H1 (cell line): Measurements from ENCODE around the gene APOA4. TPM values are rescaled to one million over a fixed set of nuclear protein-coding genes. Genes with fewer than 3 reads are reported as not detected.
A peak's percentile ranks its signal among the peaks of the same experiment; 100 is the strongest.

ENCODE experiments used
- CTCF ChIA-PET: fragments of 300-600 bp; sonication (Branson Sonifier 250); formaldehyde crosslinking; loops from one replicate; lab custom pipeline; 2021; ENCODE audit not compliant: partially characterized antibody; lab: Charles Lee
- POLR2A ChIA-PET: fragments of 300-600 bp; sonication (Branson Sonifier 250); formaldehyde crosslinking; loops from one replicate; lab custom pipeline; 2021; ENCODE audit warnings: inconsistent platforms; ENCODE audit not compliant: partially characterized antibody; lab: Charles Lee
- DNase-seq, 2 experiments: peaks; one replicate each; pipeline versions ENCODE4 v3.0.0 to v3.0.0-alpha.2; 2010 to 2022; ENCODE audit warnings: low spot score in 2 of 2, low read depth in 1 of 2, mixed read lengths in 1 of 2
- FAIRE-seq: peaks from 2 replicates; lab custom pipeline; 2011; peaks lifted over from hg19 to GRCh38; lab: Jason Lieb, UNC
- H2AFZ ChIP-seq: 2 replicates; pipeline ENCODE4 v1.8.1; 2012; ENCODE audit warnings: low read length, inconsistent platforms
- H2AK5ac ChIP-seq: 2 replicates; pipeline ENCODE4 v1.6.1; 2013; ENCODE audit warnings: low read depth, low read length
- H2BK120ac ChIP-seq: replicated peaks from 2 replicates; pipeline ENCODE3; 2013; ENCODE audit warnings: low read depth, low read length, inconsistent platforms
- H2BK12ac ChIP-seq: 2 replicates; pipeline ENCODE4 v1.6.1; 2013; ENCODE audit warnings: low read depth, low read length
- H2BK15ac ChIP-seq: 2 replicates; pipeline ENCODE4 v1.6.1; 2013; ENCODE audit warnings: low read length
- H2BK20ac ChIP-seq: 2 replicates; pipeline ENCODE4 v1.6.1; 2013; ENCODE audit warnings: low read length
- H2BK5ac ChIP-seq: 2 replicates; pipeline ENCODE4 v1.6.1; 2013; ENCODE audit warnings: low read depth, low read length
- H3K14ac ChIP-seq: 2 replicates; pipeline ENCODE4 v1.6.1; 2013; ENCODE audit warnings: inconsistent platforms; ENCODE audit not compliant: insufficient read length
- H3K18ac ChIP-seq: 2 replicates; pipeline ENCODE4 v1.6.1; 2013; ENCODE audit warnings: low read length; ENCODE audit errors: extremely low read depth
- H3K23ac ChIP-seq: 2 replicates; pipeline ENCODE4 v1.6.1; 2013; ENCODE audit warnings: inconsistent platforms; ENCODE audit not compliant: insufficient read length
- H3K23me2 ChIP-seq: 2 replicates; pipeline ENCODE4 v1.6.1; 2013; ENCODE audit warnings: low read depth, low read length
- H3K27ac ChIP-seq: 2 replicates; pipeline ENCODE4 v1.6.1; 2011; ENCODE audit warnings: low read depth, low read length, inconsistent platforms
- H3K27me3 ChIP-seq, 4 experiments: replicated peaks in 1 of 4; 1 replicate in 1 of 4; 2 replicates in 3 of 4; pipeline versions ENCODE4 v1.6.1 to v1.8.1; 2011 to 2013; ENCODE audit warnings: low read length in 3 of 4, mild to moderate bottlenecking in 3 of 4, inconsistent platforms in 2 of 4, mixed read lengths in 2 of 4, moderate library complexity in 1 of 4; ENCODE audit not compliant: control insufficient read depth in 3 of 4, insufficient read depth in 3 of 4; ENCODE audit errors: extremely low read depth in 1 of 4
- H3K36me3 ChIP-seq, 4 experiments: 2 replicates each; pipeline versions ENCODE4 v1.6.1 to v1.8.1; 2011 to 2013; ENCODE audit warnings: mild to moderate bottlenecking in 4 of 4, low read length in 3 of 4, moderate library complexity in 2 of 4, control low read depth in 1 of 4, inconsistent platforms in 1 of 4; ENCODE audit not compliant: insufficient read depth in 4 of 4, control insufficient read depth in 2 of 4
- H3K4ac ChIP-seq: replicated peaks from 2 replicates; pipeline ENCODE3; 2013; ENCODE audit warnings: low read length, low read depth, mixed read lengths, inconsistent platforms; ENCODE audit not compliant: insufficient read length
- H3K4me1 ChIP-seq, 4 experiments: replicated peaks in 1 of 4; 1 replicate in 1 of 4; 2 replicates in 3 of 4; pipeline versions ENCODE4 v1.6.1 to v1.8.1; 2011 to 2013; ENCODE audit warnings: low read length in 3 of 4, inconsistent platforms in 2 of 4, mixed read lengths in 1 of 4; ENCODE audit not compliant: insufficient read depth in 4 of 4, control insufficient read depth in 3 of 4
- H3K4me2 ChIP-seq, 2 experiments: 2 replicates each; pipeline versions ENCODE4 v1.6.1 to v1.8.1; 2011 to 2013; ENCODE audit warnings: low read depth in 2 of 2, low read length in 2 of 2, control low read depth in 1 of 2, inconsistent platforms in 1 of 2, mild to moderate bottlenecking in 1 of 2; ENCODE audit not compliant: insufficient read depth in 1 of 2
- H3K4me3 ChIP-seq, 4 experiments: fragments of 200-600, 300-600 bp in 1 of 4; sonication (generic), shearing (Covaris generic), sonication (Bioruptor Twin) in 1 of 4; 2 replicates each; pipeline versions ENCODE4 v1.5.1 to v1.8.1; 2011 to 2016; ENCODE audit warnings: low read length in 4 of 4, low read depth in 3 of 4, control low read depth in 2 of 4, inconsistent platforms in 2 of 4, mild to moderate bottlenecking in 2 of 4, mixed read lengths in 1 of 4, moderate library complexity in 1 of 4; ENCODE audit not compliant: insufficient read depth in 2 of 4; ENCODE audit errors: extremely low read depth in 1 of 4
- H3K56ac ChIP-seq: replicated peaks from 2 replicates; pipeline ENCODE3; 2013; ENCODE audit warnings: low read depth, mild to moderate bottlenecking, mixed read lengths, low read length, inconsistent platforms; ENCODE audit not compliant: insufficient read length
- H3K79me1 ChIP-seq: 2 replicates; pipeline ENCODE4 v1.6.1; 2013; ENCODE audit warnings: low read depth, low read length, control low read depth
- H3K79me2 ChIP-seq, 2 experiments: 2 replicates each; pipeline versions ENCODE4 v1.6.1 to v1.8.1; 2012 to 2013; ENCODE audit warnings: low read length in 2 of 2, mild to moderate bottlenecking in 2 of 2, inconsistent platforms in 1 of 2; ENCODE audit not compliant: insufficient read depth in 2 of 2, control insufficient read depth in 1 of 2
- H3K9ac ChIP-seq, 4 experiments: replicated peaks in 1 of 4; 1 replicate in 1 of 4; 2 replicates in 3 of 4; pipeline versions ENCODE4 v1.6.1 to v1.8.1; 2011 to 2013; ENCODE audit warnings: low read depth in 3 of 4, low read length in 3 of 4, control low read depth in 2 of 4, mild to moderate bottlenecking in 2 of 4, moderate library complexity in 2 of 4, inconsistent platforms in 1 of 4; ENCODE audit errors: extremely low read depth in 1 of 4
- H3K9me3 ChIP-seq, 2 experiments: 2 replicates each; pipeline versions ENCODE4 v1.6.1 to v1.8.1; 2012 to 2013; ENCODE audit warnings: mild to moderate bottlenecking in 2 of 2, moderate library complexity in 2 of 2, control low read depth in 1 of 2, inconsistent platforms in 1 of 2, low read depth in 1 of 2, low read length in 1 of 2, mixed read lengths in 1 of 2; ENCODE audit not compliant: insufficient read depth in 2 of 2
- H4K20me1 ChIP-seq, 2 experiments: replicated peaks in 1 of 2; 2 replicates each; pipeline versions ENCODE3 to v1.8.1; 2011 to 2013; ENCODE audit warnings: inconsistent platforms in 2 of 2, low read length in 2 of 2, mild to moderate bottlenecking in 1 of 2; ENCODE audit not compliant: insufficient read depth in 2 of 2, control insufficient read depth in 1 of 2
- H4K5ac ChIP-seq: 2 replicates; pipeline ENCODE4 v1.6.1; 2013; ENCODE audit warnings: low read length, low read depth, mixed read lengths, inconsistent platforms; ENCODE audit not compliant: insufficient read length
- H4K8ac ChIP-seq: 2 replicates; pipeline ENCODE4 v1.8.0; 2013; ENCODE audit warnings: mild to moderate bottlenecking, moderate library complexity, low read length, inconsistent platforms; ENCODE audit not compliant: insufficient read depth; ENCODE audit errors: extremely low read depth
- H4K91ac ChIP-seq: replicated peaks from 2 replicates; pipeline ENCODE3; 2013; ENCODE audit warnings: low read length, mixed read lengths, inconsistent platforms; ENCODE audit not compliant: insufficient read length
- CBX8 ChIP-seq: fragments of 300-800, 300-1000 bp; sonication (generic); IDR thresholded peaks from 2 replicates; pipeline ENCODE4 v1.7.1; 2016; ENCODE audit warnings: low read depth, low read length, borderline replicate concordance
- RAD21 ChIP-seq, 2 experiments: IDR thresholded peaks in 1 of 2; conservative IDR thresholded peaks in 1 of 2; 2 replicates each; pipeline ENCODE4 v1.6.1; 2011; ENCODE audit warnings: low read depth in 2 of 2, low read length in 2 of 2, improper control_type of control experiment in 1 of 2, inconsistent platforms in 1 of 2, mild to moderate bottlenecking in 1 of 2, moderate library complexity in 1 of 2
- WGBS, 2 experiments: shearing (Covaris generic) in 1 of 2; methylation state at CpG; one replicate each; pipeline versions ENCODE4 v1.1.6 to v1.1.7; 2013 to 2015; ENCODE audit warnings: low lambda C conversion rate in 2 of 2, mixed read lengths in 2 of 2, inconsistent platforms in 1 of 2, low coverage in 1 of 2, missing lambda C conversion rate in 1 of 2; ENCODE audit not compliant: insufficient replicate concordance in 2 of 2, insufficient coverage in 1 of 2, insufficient read length in 1 of 2; ENCODE audit errors: extremely low coverage in 1 of 2, missing lambda C conversion rate in 1 of 2; 5-methylcytosine and 5-hydroxymethylcytosine counted together
- polyA plus RNA-seq, 7 experiments: library from polyadenylated mRNA; depleted of rRNA in 3 of 7; stranded (reverse) in 5 of 7; unstranded in 2 of 7; fragments of >200 nt in 5 of 7; fragments of 200-250 nt in 2 of 7; gene quantifications; 1 replicate in 5 of 7; 2 replicates in 1 of 7; 4 replicates in 1 of 7; pipeline versions ENCODE4 v1.2.1 to v1.2.3, GENCODE V29; 2011 to 2013; ENCODE audit warnings: missing spikeins in 2 of 7, mixed read lengths in 2 of 7
- total RNA-seq: library from RNA; stranded (reverse); fragmentation: NEBNext Ultra II Directional; extraction: Animal tissue kit (Norgen Biotek cat#: 25700); gene quantifications from 2 replicates; pipeline ENCODE4 v1.2.1, GENCODE V29; 2021

Gene APOA4
- total and polyA plus RNA-seq, 2 of the 8 experiments (the other 6 are each of a cell fraction or from before 2014, with no cell fraction given) = not detected

DNA sequence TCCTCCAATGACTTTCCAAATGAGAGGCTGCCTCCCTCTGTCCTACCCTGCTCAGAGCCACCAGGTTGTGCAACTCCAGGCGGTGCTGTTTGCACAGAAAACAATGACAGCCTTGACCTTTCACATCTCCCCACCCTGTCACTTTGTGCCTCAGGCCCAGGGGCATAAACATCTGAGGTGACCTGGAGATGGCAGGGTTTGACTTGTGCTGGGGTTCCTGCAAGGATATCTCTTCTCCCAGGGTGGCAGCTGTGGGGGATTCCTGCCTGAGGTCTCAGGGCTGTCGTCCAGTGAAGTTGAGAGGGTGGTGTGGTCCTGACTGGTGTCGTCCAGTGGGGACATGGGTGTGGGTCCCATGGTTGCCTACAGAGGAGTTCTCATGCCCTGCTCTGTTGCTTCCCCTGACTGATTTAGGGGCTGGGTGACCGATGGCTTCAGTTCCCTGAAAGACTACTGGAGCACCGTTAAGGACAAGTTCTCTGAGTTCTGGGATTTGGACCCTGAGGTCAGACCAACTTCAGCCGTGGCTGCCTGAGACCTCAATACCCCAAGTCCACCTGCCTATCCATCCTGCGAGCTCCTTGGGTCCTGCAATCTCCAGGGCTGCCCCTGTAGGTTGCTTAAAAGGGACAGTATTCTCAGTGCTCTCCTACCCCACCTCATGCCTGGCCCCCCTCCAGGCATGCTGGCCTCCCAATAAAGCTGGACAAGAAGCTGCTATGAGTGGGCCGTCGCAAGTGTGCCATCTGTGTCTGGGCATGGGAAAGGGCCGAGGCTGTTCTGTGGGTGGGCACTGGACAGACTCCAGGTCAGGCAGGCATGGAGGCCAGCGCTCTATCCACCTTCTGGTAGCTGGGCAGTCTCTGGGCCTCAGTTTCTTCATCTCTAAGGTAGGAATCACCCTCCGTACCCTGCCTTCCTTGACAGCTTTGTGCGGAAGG, 9.5 kb upstream of the APOA4 start:
- Histone ChIP-seq H3K36me3 (no peaks in the 10 kb centered on the region), H3K56ac (no peak overlapping the region), H3K14ac (no peak overlapping the region), H4K5ac (no peak overlapping the region), H3K23ac (no peak overlapping the region), H3K9me3 (no peaks in the 10 kb centered on the region; a peak in 1 of 4 replicates), H2BK120ac (no peak overlapping the region), H3K4me1 (peaks cover 0 to 21% (median 4%) of the 10 kb centered on the region in 4 experiments; a peak in 5 of 7 replicates), H4K20me1 (no peaks in the 10 kb centered on the region), H4K8ac (no peak overlapping the region), H2AFZ (no peak overlapping the region), H3K18ac (no peak overlapping the region), H4K91ac (no peak overlapping the region), H3K79me1 (no peaks in the 10 kb centered on the region), H3K27me3 (peaks cover 0 to 7% (median 5%) of the 10 kb centered on the region in 4 experiments; a peak in 3 of 7 replicates), H2BK20ac (no peak overlapping the region), H3K79me2 (no peaks in the 10 kb centered on the region), H2BK5ac (no peak overlapping the region), H3K27ac (no peak overlapping the region), H3K4ac (no peak overlapping the region), H3K9ac (no peak overlapping the region), H2BK12ac (no peak overlapping the region), H3K23me2 (peaks cover 3% of the 10 kb centered on the region; the same call in 1 of the 2 replicates), H2BK15ac (no peak overlapping the region), H3K4me2 (no peak overlapping the region), H2AK5ac (0 out of 2 replicates have a peak overlapping the region, but pooled peaks have one; percentile 24), H3K4me3 (no peak overlapping the region)
- no peak for DNase-seq
- FAIRE-seq = no peak
- TF ChIP-seq CBX8 (no peak), RAD21 (IDR thresholded peaks at IDR 0.05 in 1 of 2, conservative IDR thresholded peaks at IDR 0.05 in 1 of 2; ENCODE audit: low read depth in 2 of 2, low read length in 2 of 2) (peak; percentile 18 to 32; a peak in 3 of 4 replicates)
- ChIA-PET POLR2A (interaction anchor here (1.0 kb wide), 1 partner anchor 311 kb away, joined by 3 read pairs; the partner anchor contains the start of gene PAFAH1B2), CTCF (interaction anchor here (0.5 to 12.2 kb wide), 7 partner anchors 9 to 308 kb away, joined by 3 to 237 read pairs (median 6); partner anchors contain the start of genes APOA4, APOA5 and ZPR1)
- 83% methylated on average over 12 of the region's 13 CpGs; no CpG with 5 or more reads in 1 of the 2 experiments for WGBS, 2 experiments
